Prostate gland (tissue), 2 donors: Measurements from ENCODE around the gene EIPR1.

ENCODE experiments used
- CTCF ChIP-seq, 4 experiments: fragments of 200-600 bp in 2 of 4; fragments of 450-650 bp in 2 of 4; sonication (generic) in 2 of 4; IDR thresholded peaks; 1 replicate in 3 of 4; 2 replicates in 1 of 4; pipeline ENCODE4 v1.5.1; 2016 to 2019; ENCODE audit warnings: antibody characterized with exemption in 4 of 4, mild to moderate bottlenecking in 2 of 4, moderate library complexity in 2 of 4
- POLR2A ChIP-seq: fragments of 450-650 bp; IDR thresholded peaks from one replicate; pipeline ENCODE4 v1.6.1; 2016; ENCODE audit warnings: antibody characterized with exemption, mild to moderate bottlenecking
- POLR2AphosphoS5 ChIP-seq: sonication (generic); formaldehyde crosslinking; IDR thresholded peaks from one replicate; pipeline ENCODE4 v1.6.1; 2017; ENCODE audit warnings: antibody characterized with exemption

DNA sequence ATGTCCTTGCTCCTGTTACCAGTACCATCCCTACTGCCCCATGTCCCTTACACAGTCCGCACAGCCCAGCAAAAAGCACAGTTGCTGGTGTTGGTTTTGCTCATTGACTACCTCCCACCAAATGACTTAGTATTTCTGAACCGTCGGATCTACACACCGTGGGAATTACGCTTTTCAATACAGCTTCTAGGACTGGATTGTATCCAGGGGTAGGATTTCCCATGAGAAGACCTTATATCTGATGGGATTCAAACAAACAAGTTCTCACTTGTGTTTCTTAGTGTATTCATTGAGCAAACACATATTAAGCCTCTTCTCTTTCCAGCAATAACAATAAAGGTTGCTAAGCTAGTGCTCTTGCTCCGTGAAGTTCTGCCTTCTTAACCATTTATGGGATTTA lies 27.7 kb upstream of the EIPR1 start:
- TF ChIP-seq CTCF (IDR thresholded peaks at IDR 0.05) (no peak), POLR2A (no peak), POLR2AphosphoS5 (peak; percentile 9)
